SW 1271 (cell line): Measurements from ENCODE around the gene SETD2.
A peak's percentile ranks its signal among the peaks of the same experiment; 100 is the strongest.
"Not testable (repeated sequence)": the region's sequence is repeated elsewhere in the genome, so short reads cannot be mapped to it uniquely, and the experiment has no call there.

Source experiments
- DNase-seq, 2 experiments: peaks; one replicate each; lab custom pipeline; 2025; lab: John Stamatoyannopoulos, UW

Gene SETD2

GRCh38 chr3:47098910-47099309, 65.0 kb downstream of the SETD2 start:
- no peak for DNase-seq

DNA sequence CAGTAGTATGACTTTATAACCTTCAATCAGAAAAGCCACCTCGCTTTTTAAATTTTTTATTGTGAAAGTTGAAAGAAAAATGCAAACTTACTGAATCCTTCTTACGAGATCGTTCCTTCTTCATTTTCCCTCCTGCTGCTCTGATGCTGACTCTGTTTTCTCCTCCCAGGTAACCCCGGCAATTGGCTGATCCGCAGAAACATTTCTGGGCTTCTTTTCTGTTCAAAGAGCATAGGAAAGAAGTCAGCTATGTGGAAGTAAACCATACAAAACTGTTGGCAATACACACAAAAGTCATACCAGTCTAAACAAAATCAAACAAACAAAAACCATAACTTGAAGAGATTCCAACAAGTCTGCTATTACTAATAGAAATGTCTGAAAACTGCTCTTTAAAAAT, 66.0 kb downstream of the SETD2 start:
- no peak for DNase-seq

DNA sequence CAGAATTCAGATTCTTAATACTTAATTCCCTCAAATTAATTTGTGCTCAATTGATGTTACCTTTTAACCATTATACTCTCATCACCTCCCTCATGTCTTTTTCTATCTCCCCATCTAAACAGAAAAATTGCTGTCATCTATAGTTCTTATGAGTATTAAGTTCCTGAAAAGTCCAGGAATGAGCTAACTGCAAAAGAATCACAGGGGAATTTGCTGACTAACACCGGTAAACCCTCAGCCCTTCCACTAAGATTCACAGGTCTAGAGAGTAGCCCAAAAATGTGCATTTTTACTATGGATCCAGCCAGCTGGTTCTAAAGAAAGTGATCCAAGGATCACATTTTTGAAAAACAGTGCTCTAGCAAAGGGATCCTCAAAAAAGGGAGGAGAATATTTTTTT, 67.0 kb downstream of the SETD2 start:
- peak in 1 of 2 experiments; percentile 15 for DNase-seq

- no peak for DNase-seq
These were observed 71.8 kb downstream of the SETD2 start for GRCh38 chr3:47092090-47092489.

- DNase-seq = no peak
These were observed 74.3 kb downstream of the SETD2 start for GRCh38 chr3:47089630-47090029.

GRCh38 chr3:47086071-47086470, 77.8 kb downstream of the SETD2 start:
- DNase-seq = no peak

DNA sequence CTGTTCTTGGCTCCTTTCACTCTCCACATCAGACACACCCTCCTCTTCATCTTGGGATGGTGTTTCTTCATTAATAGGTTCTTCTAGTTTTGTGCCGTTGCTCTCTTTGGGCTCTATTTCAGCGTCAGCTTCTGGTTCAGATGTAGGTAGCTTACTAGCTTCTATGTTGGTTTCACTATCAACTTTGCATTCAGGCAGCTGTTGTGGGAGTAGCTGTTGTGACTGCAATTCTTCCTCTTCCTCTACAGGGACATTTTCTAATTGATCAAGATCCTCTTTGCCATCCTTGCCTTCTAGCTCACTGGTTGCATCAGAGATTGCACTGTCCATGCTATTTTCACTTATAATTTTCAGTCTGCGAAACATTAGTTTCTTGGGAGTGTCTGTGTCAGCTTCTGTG, 80.1 kb downstream of the SETD2 start:
- DNase-seq = no peak

- DNase-seq = no peak
These were observed 81.4 kb downstream of the SETD2 start for GRCh38 chr3:47082519-47082918.

DNA sequence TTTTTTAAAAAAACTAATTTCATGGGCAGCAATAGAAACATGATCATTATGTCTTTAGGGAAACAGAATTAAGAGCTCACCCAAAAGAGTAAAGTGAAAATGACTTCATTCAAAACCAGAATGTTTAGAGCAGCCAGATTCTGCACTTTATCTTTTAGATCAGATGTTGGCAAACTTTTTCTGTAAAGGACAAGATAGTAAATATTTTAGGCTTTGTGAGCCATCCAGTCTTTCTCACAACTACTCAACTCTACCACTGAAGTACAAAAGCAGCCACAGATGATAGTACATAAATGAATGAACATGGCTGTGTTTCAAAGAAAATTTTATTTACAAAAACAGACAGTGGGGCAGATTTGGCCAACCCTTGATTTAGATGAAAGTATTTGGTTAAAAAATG, 84.5 kb downstream of the SETD2 start:
- no peak for DNase-seq

DNA sequence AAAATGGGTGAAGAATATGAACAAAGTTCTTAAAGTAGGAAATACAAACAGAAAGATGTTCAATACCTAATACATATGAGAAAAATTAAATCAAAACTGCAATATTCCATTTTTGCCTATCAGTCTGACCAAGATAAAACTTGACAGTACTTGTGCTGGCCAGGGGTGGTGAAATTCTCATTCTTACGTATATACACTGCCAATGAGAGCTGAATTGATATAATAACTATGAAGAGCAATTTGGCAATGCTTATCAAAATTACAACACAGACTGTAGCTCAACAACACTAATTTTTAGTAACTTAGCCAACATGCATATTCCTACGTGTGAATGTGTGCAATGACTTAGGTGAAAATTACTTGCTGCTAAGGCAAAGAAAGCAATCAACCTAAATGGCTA, 90.2 kb downstream of the SETD2 start:
- DNase-seq = no peak

DNA sequence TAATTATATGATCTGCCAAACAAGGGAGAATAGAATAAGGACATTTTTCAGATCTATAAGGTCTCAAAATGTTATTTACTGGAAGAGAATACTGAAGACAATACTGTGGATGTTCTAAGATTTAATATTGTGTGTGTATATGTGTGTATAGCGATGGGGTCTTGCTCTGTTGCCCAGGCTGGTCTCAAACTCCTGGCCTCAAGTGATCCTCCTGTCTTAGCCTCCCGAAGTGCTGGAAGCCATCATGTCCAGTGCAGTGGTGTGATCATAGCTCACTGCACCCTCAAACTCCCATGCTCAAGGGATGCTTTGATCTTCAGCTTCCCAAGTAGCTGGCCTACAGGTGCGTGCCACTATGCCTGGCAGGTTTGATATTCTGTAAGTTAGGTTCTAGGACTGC, 93.1 kb downstream of the SETD2 start:
- no peak for DNase-seq

GRCh38 chr3:47066259-47066658, 97.7 kb downstream of the SETD2 start:
- not testable (repeated sequence) for DNase-seq

- DNase-seq = no peak
These were observed 98.2 kb downstream of the SETD2 start for GRCh38 chr3:47065681-47066080.

GRCh38 chr3:47065058-47065457, 98.9 kb downstream of the SETD2 start:
- no peak for DNase-seq

DNA sequence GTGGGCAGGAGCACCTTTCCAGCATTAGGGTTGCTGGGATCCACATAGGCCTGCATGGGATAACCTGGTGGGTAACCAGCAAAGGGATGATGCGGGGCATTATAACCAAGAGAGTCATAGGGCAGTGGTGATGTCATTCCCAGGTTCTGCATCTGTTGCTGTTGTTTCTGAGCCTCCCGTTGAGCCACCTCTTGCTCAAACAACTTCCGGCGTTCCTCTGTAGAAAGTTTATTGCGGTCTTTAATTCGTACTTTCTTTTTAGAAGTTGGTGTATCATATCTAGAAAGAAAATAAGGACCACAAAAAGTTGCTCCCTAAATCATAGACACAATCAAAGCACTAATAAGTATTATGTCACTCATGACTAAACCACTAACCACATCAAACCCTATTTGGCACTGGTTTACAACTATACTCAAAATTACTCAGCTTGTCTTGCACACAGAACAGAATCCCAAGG, 106.7 kb downstream of the SETD2 start:
- no peak for DNase-seq

- no peak for DNase-seq
These were observed 107.2 kb downstream of the SETD2 start for GRCh38 chr3:47056705-47057104.

- DNase-seq = no peak
These were observed 109.5 kb downstream of the SETD2 start for GRCh38 chr3:47054412-47054811.

DNA sequence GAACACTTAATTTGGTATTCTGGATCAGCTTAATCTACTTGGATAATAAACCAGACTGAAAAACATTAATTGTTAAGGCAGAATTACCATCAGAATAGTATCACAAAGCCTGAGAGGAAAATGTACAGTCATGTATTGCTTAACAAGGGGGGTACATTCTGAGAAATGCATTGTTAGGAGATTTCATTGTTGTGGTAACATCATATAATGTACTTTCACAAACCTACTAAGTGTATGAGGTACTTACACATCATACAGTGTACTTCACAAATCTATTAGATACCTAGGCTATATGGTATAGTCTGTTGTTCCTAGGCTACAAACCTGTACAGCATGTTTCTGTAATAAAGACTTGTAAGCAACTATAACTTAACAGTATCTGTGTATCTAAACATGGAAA, 116.2 kb downstream of the SETD2 start:
- DNase-seq = no peak

GRCh38 chr3:47047069-47047468, 116.8 kb downstream of the SETD2 start:
- no peak for DNase-seq

- no peak for DNase-seq
These were observed 121.6 kb downstream of the SETD2 start for GRCh38 chr3:47042231-47042791.

DNA sequence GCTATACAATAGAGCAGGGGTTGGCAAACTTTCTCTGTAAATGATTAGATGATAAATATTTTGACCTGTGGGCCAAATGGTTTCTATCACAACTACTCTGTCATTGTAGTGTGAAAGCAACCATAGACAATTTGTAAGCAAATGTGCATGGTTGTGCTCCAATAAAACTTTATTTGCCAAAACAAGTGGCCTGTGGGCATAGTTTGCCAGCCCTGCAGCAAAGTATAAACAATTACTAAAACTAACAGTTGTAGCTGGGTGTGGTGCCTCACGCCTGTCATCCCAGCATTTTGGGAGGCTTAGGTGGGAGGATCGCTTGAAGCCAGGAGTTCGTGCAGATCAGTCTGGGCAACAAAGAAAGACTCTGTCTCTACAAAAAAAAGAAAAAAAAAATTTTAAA, 122.8 kb downstream of the SETD2 start:
- DNase-seq = no peak

DNA sequence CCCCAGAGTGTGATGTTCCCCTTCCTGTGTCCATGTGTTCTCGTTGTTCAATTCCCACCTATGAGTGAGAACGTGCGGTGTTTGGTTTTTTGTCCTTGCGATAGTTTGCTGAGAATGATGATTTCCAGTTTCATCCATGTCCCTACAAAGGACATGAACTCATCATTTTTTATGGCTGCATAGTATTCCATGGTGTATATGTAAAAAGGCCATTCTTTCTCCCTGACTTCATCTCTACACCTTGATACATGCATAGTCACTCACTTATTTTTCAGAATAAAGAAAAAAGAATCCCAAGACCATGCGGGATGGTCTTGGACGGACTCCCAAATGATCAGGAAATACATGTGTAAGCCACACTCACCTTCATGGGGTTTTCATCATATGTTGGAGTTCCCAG, 126.6 kb downstream of the SETD2 start:
- not testable (repeated sequence) for DNase-seq

GRCh38 chr3:47036145-47036544, 127.8 kb downstream of the SETD2 start:
- no peak for DNase-seq

GRCh38 chr3:47035645-47036044, 128.3 kb downstream of the SETD2 start:
- no peak for DNase-seq
